Measurements from ENCODE around the gene DISC1.

- TF ChIP-seq CTCF (IDR thresholded peaks at IDR 0.05) (no peak), POLR2A (IDR thresholded peaks at IDR 0.05) (no peak)
Observed at GRCh38 chr1:232005300-232005699, 378.7 kb downstream of the DISC1 start.
